Lower leg skin (tissue), 4 donors: ENCODE data around the gene SLC6A17. TPM values are rescaled to one million over a fixed set of nuclear protein-coding genes. Genes with fewer than 3 reads are reported as not detected.

Source experiments
- DNase-seq, 2 donors: peaks; one replicate each; pipeline ENCODE4 v3.0.0-alpha.2; 2019; ENCODE audit warnings: low spot score in 2 of 2
- H3K4me3 ChIP-seq: fragments of 200-600 bp; sonication (generic); 2 replicates; pipeline ENCODE4 v1.5.1; 2017; ENCODE audit warnings: mild to moderate bottlenecking, low read depth; ENCODE audit not compliant: poor library complexity, severe bottlenecking
- CTCF ChIP-seq, 3 donors: fragments of 450-650 bp; IDR thresholded peaks; one replicate each; pipeline ENCODE4 v1.5.1; 2016; ENCODE audit warnings: antibody characterized with exemption in 3 of 3, mild to moderate bottlenecking in 3 of 3, moderate library complexity in 2 of 3
- POLR2A ChIP-seq, 2 donors: fragments of 450-650 bp; IDR thresholded peaks; one replicate each; pipeline ENCODE4 v1.6.1; 2016 to 2017; ENCODE audit warnings: antibody characterized with exemption in 2 of 2, mild to moderate bottlenecking in 1 of 2, moderate library complexity in 1 of 2
- WGBS, 2 donors: methylation state at CpG; one replicate each; pipeline ENCODE4 v1.1.5; 2018; 5-methylcytosine and 5-hydroxymethylcytosine counted together
- intact Hi-C: fragments of 100-400 bp; cut with DNase I; formaldehyde crosslinking; loops from one replicate; pipeline ENCODE4 v1.15.0; 2023; ENCODE audit warnings: low total_unique reads
- total RNA-seq, 4 donors: library from RNA; depleted of rRNA; stranded (reverse); fragments of >200 nt; gene quantifications; one replicate each; pipeline ENCODE4 v1.1.0, GENCODE V29; 2016

The SLC6A17 gene
- total RNA-seq, 4 donors from 2014 or later, result 4.5 to 6.9 (median 5.8) TPM

GRCh38 chr1:110227774-110228173 lies 77.5 kb downstream of the SLC6A17 start:
- 77 to 82% methylated on average over 12 of the region's 12 CpGs for WGBS, 2 donors
- intact Hi-C loops, result no loop called here

GRCh38 chr1:110228381-110228780 lies 78.1 kb downstream of the SLC6A17 start:
- TF ChIP-seq POLR2A (IDR thresholded peaks at IDR 0.05) (no peak), CTCF (IDR thresholded peaks at IDR 0.05) (no peak)
- DNase-seq, result no peak
- 49 to 57% methylated on average over 12 of the region's 12 CpGs for WGBS, 2 donors
- intact Hi-C loops, result no loop called here
- H3K4me3 ChIP-seq, result no peak overlapping the region

More at GRCh38 chr1:110227774-110228173, 77.5 kb downstream of the SLC6A17 start:
- no peak overlapping the region for H3K4me3 ChIP-seq
- TF ChIP-seq POLR2A (IDR thresholded peaks at IDR 0.05) (no peak), CTCF (IDR thresholded peaks at IDR 0.05) (no peak)
- DNase-seq, result no peak

- 47 to 61% methylated on average over 9 of the region's 9 CpGs for WGBS, 2 donors
- no peak for DNase-seq
- no peak for TF ChIP-seq CTCF (IDR thresholded peaks at IDR 0.05)
- intact Hi-C loops, result no loop called here
- H3K4me3 ChIP-seq, result no peak overlapping the region
Observed at GRCh38 chr1:110228869-110229268, 78.6 kb downstream of the SLC6A17 start.

GRCh38 chr1:110229348-110230001 lies 79.2 kb downstream of the SLC6A17 start:
- DNase-seq, result peak in 1 of 2 donors; percentile 31
- intact Hi-C loops, result loop anchor here (10.0 kb wide), 1 partner anchor 1535 kb away; no protein-coding TSS in a partner anchor
- 51 to 56% methylated on average over 19 to 21 of the region's 21 CpGs for WGBS, 2 donors
- no peak overlapping the region for H3K4me3 ChIP-seq
- no peak for TF ChIP-seq CTCF (IDR thresholded peaks at IDR 0.05)
- TF ChIP-seq POLR2A (IDR thresholded peaks at IDR 0.05), result no peak

- H3K4me3 ChIP-seq, result no peak overlapping the region
- intact Hi-C loops, result loop anchor here (10.0 kb wide), 1 partner anchor 1534 kb away; no protein-coding TSS in a partner anchor
- DNase-seq, result no peak
- no peak for TF ChIP-seq POLR2A (IDR thresholded peaks at IDR 0.05)
- TF ChIP-seq CTCF (IDR thresholded peaks at IDR 0.05), result no peak
- 60 to 64% methylated on average over 10 to 11 of the region's 11 CpGs for WGBS, 2 donors
Observed at GRCh38 chr1:110230381-110231199, 80.3 kb downstream of the SLC6A17 start.
